OCI-LY3 (cell line): ENCODE measurements around the gene RBPJL.

Experiments
- EZH2phosphoT487 ChIP-seq: fragments of 200-600 bp; shearing (Covaris generic); IDR thresholded peaks from 2 replicates; pipeline ENCODE4 v1.6.1; 2018; ENCODE audit warnings: antibody characterized with exemption, mixed run types, low read depth
- TF ChIP-seq, protein P1 (sequence below): fragments of 200-600, 300-600 bp; sonication (generic); IDR thresholded peaks from 2 replicates; pipeline ENCODE4 v1.5.1; 2014; ENCODE audit warnings: antibody characterized with exemption, low read length, low read depth

DNA sequence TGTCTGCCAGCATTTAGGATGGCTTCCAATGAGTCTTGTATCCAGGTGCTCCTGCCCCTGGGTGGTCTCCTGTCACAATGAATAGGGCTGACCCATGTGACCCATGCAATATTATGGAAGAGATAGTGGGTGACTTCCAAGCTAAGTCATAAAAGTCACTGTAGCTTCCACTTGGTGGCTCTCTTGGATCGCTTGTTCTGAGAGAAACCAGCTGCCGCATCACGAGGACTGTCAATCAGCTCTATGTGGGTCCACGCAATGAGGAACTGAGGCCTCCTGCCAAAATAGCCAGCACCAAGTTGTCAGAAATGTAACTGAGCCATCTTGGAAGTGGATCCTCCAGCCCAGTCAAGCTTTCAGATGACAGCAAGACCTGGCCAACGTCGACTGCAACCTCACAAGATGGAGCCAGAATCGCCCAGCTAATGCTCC lies 16.3 kb downstream of the RBPJL start:
- TF ChIP-seq, protein P1, sequence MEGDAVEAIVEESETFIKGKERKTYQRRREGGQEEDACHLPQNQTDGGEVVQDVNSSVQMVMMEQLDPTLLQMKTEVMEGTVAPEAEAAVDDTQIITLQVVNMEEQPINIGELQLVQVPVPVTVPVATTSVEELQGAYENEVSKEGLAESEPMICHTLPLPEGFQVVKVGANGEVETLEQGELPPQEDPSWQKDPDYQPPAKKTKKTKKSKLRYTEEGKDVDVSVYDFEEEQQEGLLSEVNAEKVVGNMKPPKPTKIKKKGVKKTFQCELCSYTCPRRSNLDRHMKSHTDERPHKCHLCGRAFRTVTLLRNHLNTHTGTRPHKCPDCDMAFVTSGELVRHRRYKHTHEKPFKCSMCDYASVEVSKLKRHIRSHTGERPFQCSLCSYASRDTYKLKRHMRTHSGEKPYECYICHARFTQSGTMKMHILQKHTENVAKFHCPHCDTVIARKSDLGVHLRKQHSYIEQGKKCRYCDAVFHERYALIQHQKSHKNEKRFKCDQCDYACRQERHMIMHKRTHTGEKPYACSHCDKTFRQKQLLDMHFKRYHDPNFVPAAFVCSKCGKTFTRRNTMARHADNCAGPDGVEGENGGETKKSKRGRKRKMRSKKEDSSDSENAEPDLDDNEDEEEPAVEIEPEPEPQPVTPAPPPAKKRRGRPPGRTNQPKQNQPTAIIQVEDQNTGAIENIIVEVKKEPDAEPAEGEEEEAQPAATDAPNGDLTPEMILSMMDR = peak; percentile 95
- TF ChIP-seq EZH2phosphoT487 = no peak
